Esophagus muscularis mucosa (tissue), 4 donors: ENCODE measurements around the gene SLC23A3. TPM values are rescaled to one million over a fixed set of nuclear protein-coding genes. Genes with fewer than 3 reads are reported as not detected.

Experiments
- DNase-seq: peaks from one replicate; pipeline ENCODE4 v3.0.0-alpha.2; 2017; ENCODE audit errors: extremely low spot score
- H3K27ac ChIP-seq, 4 donors: fragments of 200-600 bp; sonication (generic); replicated peaks in 1 of 4; 1 replicate in 3 of 4; 2 replicates in 1 of 4; pipeline ENCODE4 v1.5.1; 2016 to 2019; ENCODE audit warnings: mild to moderate bottlenecking in 1 of 4
- H3K27me3 ChIP-seq, 4 donors: fragments of 200-600 bp; sonication (generic); one replicate each; pipeline versions ENCODE4 v1.5.1 to v1.6.0; 2016 to 2019
- H3K36me3 ChIP-seq, 4 donors: fragments of 200-600 bp; sonication (generic); one replicate each; pipeline ENCODE4 v1.5.1; 2016 to 2019
- H3K4me1 ChIP-seq, 4 donors: fragments of 200-600 bp; sonication (generic); one replicate each; pipeline ENCODE4 v1.5.1; 2016 to 2019
- H3K4me3 ChIP-seq, 4 donors: fragments of 200-600 bp; sonication (generic); 1 replicate in 2 of 4; 2 replicates in 2 of 4; pipeline ENCODE4 v1.5.1; 2016 to 2019; ENCODE audit warnings: mild to moderate bottlenecking in 4 of 4, moderate library complexity in 1 of 4
- H3K9me3 ChIP-seq, 4 donors: fragments of 200-600 bp; sonication (generic); 1 replicate in 3 of 4; 2 replicates in 1 of 4; pipeline ENCODE4 v1.5.1; 2016 to 2019
- CTCF ChIP-seq, 3 experiments: fragments of 200-600 bp in 2 of 3; fragments of 450-650 bp in 1 of 3; sonication (generic) in 2 of 3; IDR thresholded peaks; one replicate each; pipeline ENCODE4 v1.5.1; 2017 to 2019; ENCODE audit warnings: antibody characterized with exemption in 3 of 3, mild to moderate bottlenecking in 2 of 3, moderate library complexity in 1 of 3
- EP300 ChIP-seq: sonication (generic); formaldehyde crosslinking; IDR thresholded peaks from one replicate; pipeline ENCODE4 v1.6.1; 2017; ENCODE audit warnings: antibody characterized with exemption
- POLR2A ChIP-seq: fragments of 450-650 bp; IDR thresholded peaks from one replicate; pipeline ENCODE4 v1.6.1; 2017; ENCODE audit warnings: antibody characterized with exemption, moderate library complexity, mild to moderate bottlenecking, low read depth
- POLR2AphosphoS5 ChIP-seq, 2 donors: sonication (generic); formaldehyde crosslinking; IDR thresholded peaks; one replicate each; pipeline ENCODE4 v1.6.1; 2017; ENCODE audit warnings: antibody characterized with exemption in 2 of 2
- WGBS: methylation state at CpG from one replicate; pipeline ENCODE4 v1.1.5; 2018; 5-methylcytosine and 5-hydroxymethylcytosine counted together
- intact Hi-C: fragments of 100-400 bp; cut with DNase I; formaldehyde crosslinking; loops from one replicate; pipeline ENCODE4 v1.15.1; 2023
- total RNA-seq, 4 donors: library from RNA; depleted of rRNA; stranded (reverse); fragments of >200 nt; gene quantifications; one replicate each; pipeline versions ENCODE4 v1.1.0 to v1.2.1, GENCODE V29; 2016

SLC23A3 gene
- total RNA-seq, 4 donors from 2014 or later: 0.23 to 0.58 (median 0.37) TPM

DNA sequence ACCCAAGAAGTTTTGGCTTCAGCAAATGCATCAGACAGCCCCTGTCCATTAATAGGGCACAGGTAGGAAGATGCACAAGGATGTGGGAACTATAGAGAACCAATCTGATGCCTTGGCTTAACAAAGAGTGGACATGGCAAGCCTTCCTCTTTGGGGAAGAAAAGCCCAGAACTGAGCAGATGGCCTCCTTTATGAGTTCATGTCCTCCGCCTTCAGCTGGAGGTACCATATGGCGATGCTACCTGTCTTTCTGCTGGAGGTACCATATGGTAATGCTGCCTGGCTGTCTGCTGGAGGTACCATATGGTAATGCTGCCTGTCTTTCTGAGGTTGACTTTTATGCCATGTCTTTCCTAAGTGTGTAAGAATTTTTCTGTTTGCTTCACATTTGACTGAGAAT, 14.3 kb upstream of the SLC23A3 start:
- intact Hi-C loops: no loop called here
- Histone ChIP-seq H3K4me3 (no peak overlapping the region), H3K4me1 (peaks cover 6 to 20% (median 10%) of the 10 kb centered on the region in 4 donors), H3K9me3 (no peaks in the 10 kb centered on the region), H3K27me3 (no peaks in the 10 kb centered on the region), H3K36me3 (peaks cover 49 to 62% (median 54%) of the 10 kb centered on the region in 4 donors), H3K27ac (no peak overlapping the region)
- 95% methylated on average over 2 of the region's 2 CpGs for WGBS
- TF ChIP-seq POLR2A: no peak
- DNase-seq: no peak

- 94% methylated on average over 6 of the region's 6 CpGs for WGBS
- Histone ChIP-seq H3K4me3 (no peak overlapping the region), H3K27me3 (no peaks in the 10 kb centered on the region), H3K36me3 (peaks cover 49 to 62% (median 54%) of the 10 kb centered on the region in 4 donors), H3K27ac (no peak overlapping the region), H3K9me3 (no peaks in the 10 kb centered on the region), H3K4me1 (peaks cover 12 to 27% (median 17%) of the 10 kb centered on the region in 4 donors)
- peak; percentile 78 for DNase-seq
- intact Hi-C loops: no loop called here
- TF ChIP-seq POLR2AphosphoS5 (IDR thresholded peaks at IDR 0.05) (no peak), POLR2A (no peak), EP300 (no peak), CTCF (IDR thresholded peaks at IDR 0.05) (no peak)
These were observed 13.4 kb upstream of the SLC23A3 start for GRCh38 chr2:219183151-219183772.

- intact Hi-C loops: no loop called here
- Histone ChIP-seq H3K36me3 (peaks cover 49 to 62% (median 54%) of the 10 kb centered on the region in 4 donors), H3K27me3 (no peaks in the 10 kb centered on the region), H3K27ac (no peak overlapping the region), H3K4me3 (no peak overlapping the region), H3K9me3 (no peaks in the 10 kb centered on the region), H3K4me1 (peaks cover 12 to 27% (median 17%) of the 10 kb centered on the region in 4 donors)
- peak; percentile 64 for DNase-seq
- 67% methylated on average over 4 of the region's 8 CpGs for WGBS
- TF ChIP-seq CTCF (IDR thresholded peaks at IDR 0.05): no peak
- no peak for TF ChIP-seq POLR2A
These were observed 12.7 kb upstream of the SLC23A3 start for GRCh38 chr2:219182331-219183150.

DNA sequence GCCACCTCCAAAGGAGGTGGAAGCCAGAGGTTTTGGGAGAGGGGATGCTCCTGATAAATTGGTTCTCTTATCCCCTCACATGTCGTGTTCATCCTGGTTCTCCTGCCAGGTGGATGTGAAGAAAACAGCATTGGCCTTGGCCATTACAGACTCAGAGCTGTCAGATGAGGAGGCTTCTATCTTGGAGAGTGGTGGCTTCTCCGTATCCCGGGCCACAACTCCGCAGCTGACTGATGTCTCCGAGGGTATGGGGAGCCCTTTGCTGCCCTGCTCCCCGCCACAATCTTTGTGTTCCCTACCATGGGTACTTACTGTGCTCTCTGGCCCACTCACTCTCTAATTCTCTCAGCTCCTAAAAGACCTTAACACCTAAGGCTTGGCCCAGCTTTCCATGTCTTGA, 11.7 kb upstream of the SLC23A3 start:
- DNase-seq: peak; percentile 31
- H3K4me3 ChIP-seq: no peak overlapping the region
- H3K9me3 ChIP-seq: no peaks in the 10 kb centered on the region
- H3K4me1 ChIP-seq: peaks cover 12 to 27% (median 17%) of the 10 kb centered on the region in 4 donors
- no peaks in the 10 kb centered on the region for H3K27me3 ChIP-seq
- H3K27ac ChIP-seq: no peak overlapping the region
- no peak for TF ChIP-seq POLR2A
- TF ChIP-seq EP300: no peak
- TF ChIP-seq CTCF (IDR thresholded peaks at IDR 0.05): no peak
- TF ChIP-seq POLR2AphosphoS5 (IDR thresholded peaks at IDR 0.05): no peak
- 83% methylated on average over 6 of the region's 6 CpGs for WGBS
- intact Hi-C loops: no loop called here
- peaks cover 49 to 62% (median 54%) of the 10 kb centered on the region in 4 donors for H3K36me3 ChIP-seq

GRCh38 chr2:219180961-219181360, 11.1 kb upstream of the SLC23A3 start:
- TF ChIP-seq POLR2AphosphoS5 (IDR thresholded peaks at IDR 0.05): no peak
- no peak for TF ChIP-seq EP300
- no peak for TF ChIP-seq POLR2A
- TF ChIP-seq CTCF (IDR thresholded peaks at IDR 0.05): no peak
- WGBS: 91% methylated on average over 5 of the region's 5 CpGs
- intact Hi-C loops: no loop called here
- no peaks in the 10 kb centered on the region for H3K9me3 ChIP-seq
- H3K36me3 ChIP-seq: peaks cover 49 to 62% (median 54%) of the 10 kb centered on the region in 4 donors
- no peak overlapping the region for H3K4me3 ChIP-seq
- peaks cover 12 to 31% (median 19%) of the 10 kb centered on the region in 4 donors for H3K4me1 ChIP-seq
- DNase-seq: peak; percentile 37
- no peaks in the 10 kb centered on the region for H3K27me3 ChIP-seq
- no peak overlapping the region for H3K27ac ChIP-seq
